ENCODE measurements around the gene EPN1.
"Not testable (repeated sequence)": the region's sequence is repeated elsewhere in the genome, so short reads cannot be mapped to it uniquely, and the experiment has no call there.

Gene EPN1

GRCh38 chr19:55738302-55738701 is 63.3 kb downstream of the EPN1 start, which contains the start of gene NLRP9:
TSS of gene NLRP9 (minus strand) at chr19:55738402. CDS start at chr19:55738374, 28 bp downstream.
- DNase-seq = no peak

- no peak for DNase-seq
These were observed 75.7 kb downstream of the EPN1 start for GRCh38 chr19:55750715-55751114.

- DNase-seq = no peak
These were observed 78.4 kb downstream of the EPN1 start for GRCh38 chr19:55753401-55753800.

GRCh38 chr19:55756808-55757207 is 81.8 kb downstream of the EPN1 start:
- not testable (repeated sequence) for DNase-seq

- DNase-seq = not testable (repeated sequence)
These were observed 83.8 kb downstream of the EPN1 start, which contains the start of gene RFPL4A for GRCh38 chr19:55758797-55759196. TSS of gene RFPL4A (plus strand) at chr19:55759097. CDS start at chr19:55761801, 2,704 bp downstream.
